ENCODE data around the gene LHFPL2.

DNA sequence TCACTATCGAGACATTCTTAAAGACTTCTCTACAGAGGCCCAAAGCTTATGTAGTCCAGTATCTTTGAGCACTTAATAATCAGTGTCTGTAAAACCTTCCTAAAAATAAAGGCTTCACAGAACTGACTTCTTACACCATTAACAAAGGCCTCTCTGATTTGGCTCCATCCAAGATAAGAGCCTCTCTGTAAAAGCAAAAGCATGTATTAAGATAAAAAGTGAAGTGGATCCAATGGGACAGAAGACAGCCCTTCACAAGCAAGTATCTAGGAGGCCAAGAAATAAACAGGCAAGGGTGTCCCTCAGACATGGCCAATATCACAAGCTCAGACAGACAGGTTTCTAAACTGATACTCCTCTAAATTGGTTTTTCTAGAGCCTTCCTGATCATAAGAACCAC is 11.9 kb downstream of the LHFPL2 start:
- no peak for TF ChIP-seq ILF3 (IDR thresholded peaks at IDR 0.05; ENCODE audit: borderline replicate concordance)
- TF ChIP-seq, protein P1, sequence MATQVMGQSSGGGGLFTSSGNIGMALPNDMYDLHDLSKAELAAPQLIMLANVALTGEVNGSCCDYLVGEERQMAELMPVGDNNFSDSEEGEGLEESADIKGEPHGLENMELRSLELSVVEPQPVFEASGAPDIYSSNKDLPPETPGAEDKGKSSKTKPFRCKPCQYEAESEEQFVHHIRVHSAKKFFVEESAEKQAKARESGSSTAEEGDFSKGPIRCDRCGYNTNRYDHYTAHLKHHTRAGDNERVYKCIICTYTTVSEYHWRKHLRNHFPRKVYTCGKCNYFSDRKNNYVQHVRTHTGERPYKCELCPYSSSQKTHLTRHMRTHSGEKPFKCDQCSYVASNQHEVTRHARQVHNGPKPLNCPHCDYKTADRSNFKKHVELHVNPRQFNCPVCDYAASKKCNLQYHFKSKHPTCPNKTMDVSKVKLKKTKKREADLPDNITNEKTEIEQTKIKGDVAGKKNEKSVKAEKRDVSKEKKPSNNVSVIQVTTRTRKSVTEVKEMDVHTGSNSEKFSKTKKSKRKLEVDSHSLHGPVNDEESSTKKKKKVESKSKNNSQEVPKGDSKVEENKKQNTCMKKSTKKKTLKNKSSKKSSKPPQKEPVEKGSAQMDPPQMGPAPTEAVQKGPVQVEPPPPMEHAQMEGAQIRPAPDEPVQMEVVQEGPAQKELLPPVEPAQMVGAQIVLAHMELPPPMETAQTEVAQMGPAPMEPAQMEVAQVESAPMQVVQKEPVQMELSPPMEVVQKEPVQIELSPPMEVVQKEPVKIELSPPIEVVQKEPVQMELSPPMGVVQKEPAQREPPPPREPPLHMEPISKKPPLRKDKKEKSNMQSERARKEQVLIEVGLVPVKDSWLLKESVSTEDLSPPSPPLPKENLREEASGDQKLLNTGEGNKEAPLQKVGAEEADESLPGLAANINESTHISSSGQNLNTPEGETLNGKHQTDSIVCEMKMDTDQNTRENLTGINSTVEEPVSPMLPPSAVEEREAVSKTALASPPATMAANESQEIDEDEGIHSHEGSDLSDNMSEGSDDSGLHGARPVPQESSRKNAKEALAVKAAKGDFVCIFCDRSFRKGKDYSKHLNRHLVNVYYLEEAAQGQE (IDR thresholded peaks at IDR 0.05; ENCODE audit: borderline replicate concordance), result no peak
- TF ChIP-seq, protein P1 (CRISPR knock-in tag; IDR thresholded peaks at IDR 0.05; ENCODE audit: low read depth), result no peak
- no peak for TF ChIP-seq ZKSCAN1 (IDR thresholded peaks at IDR 0.05; ENCODE audit: low read depth, low read length)
- no peak for TF ChIP-seq TBP (optimal IDR thresholded peaks at IDR 0.05; ENCODE audit: low read depth, low read length)
- no peak for TF ChIP-seq ZNF395 (CRISPR knock-in tag; IDR thresholded peaks at IDR 0.05)
- TF ChIP-seq ZC3H11A (IDR thresholded peaks at IDR 0.05; ENCODE audit: low read depth, low read length), result no peak
- TF ChIP-seq DNMT1 (IDR thresholded peaks at IDR 0.05), result no peak
- TF ChIP-seq EZH2 (IDR thresholded peaks at IDR 0.05; ENCODE audit: borderline replicate concordance, low read depth, low read length), result no peak
- TF ChIP-seq MTA1 (IDR thresholded peaks at IDR 0.05; ENCODE audit: borderline replicate concordance), result no peak
- TF ChIP-seq, protein P2, sequence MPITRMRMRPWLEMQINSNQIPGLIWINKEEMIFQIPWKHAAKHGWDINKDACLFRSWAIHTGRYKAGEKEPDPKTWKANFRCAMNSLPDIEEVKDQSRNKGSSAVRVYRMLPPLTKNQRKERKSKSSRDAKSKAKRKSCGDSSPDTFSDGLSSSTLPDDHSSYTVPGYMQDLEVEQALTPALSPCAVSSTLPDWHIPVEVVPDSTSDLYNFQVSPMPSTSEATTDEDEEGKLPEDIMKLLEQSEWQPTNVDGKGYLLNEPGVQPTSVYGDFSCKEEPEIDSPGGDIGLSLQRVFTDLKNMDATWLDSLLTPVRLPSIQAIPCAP (CRISPR knock-in tag; IDR thresholded peaks at IDR 0.05; ENCODE audit: borderline replicate concordance), result no peak
- TF ChIP-seq ZNF512 (tag; IDR thresholded peaks at IDR 0.05), result no peak
- no peak for TF ChIP-seq POLR2A (conservative IDR thresholded peaks at IDR 0.05)

Data from K562 (cell line).